Upper lobe of left lung (tissue), 4 donors: ENCODE results near the gene ADAM15.

Experiments used
- CTCF ChIP-seq, 6 experiments: fragments of 450-650 bp in 4 of 6; fragments of 200-600 bp in 2 of 6; sonication (generic) in 2 of 6; IDR thresholded peaks; one replicate each; pipeline ENCODE4 v1.5.1; 2016 to 2019; ENCODE audit warnings: antibody characterized with exemption in 6 of 6
- EP300 ChIP-seq, 4 donors: sonication (generic); formaldehyde crosslinking; IDR thresholded peaks; one replicate each; pipeline ENCODE4 v1.5.1; 2017; ENCODE audit warnings: antibody characterized with exemption in 4 of 4, control low read depth in 2 of 4
- POLR2A ChIP-seq, 4 donors: fragments of 450-650 bp; IDR thresholded peaks; one replicate each; pipeline ENCODE4 v1.5.1; 2016 to 2017; ENCODE audit warnings: antibody characterized with exemption in 4 of 4, mild to moderate bottlenecking in 2 of 4
- POLR2AphosphoS5 ChIP-seq, 2 donors: sonication (generic); formaldehyde crosslinking; IDR thresholded peaks; one replicate each; pipeline ENCODE4 v1.5.1; 2017; ENCODE audit warnings: antibody characterized with exemption in 2 of 2

DNA sequence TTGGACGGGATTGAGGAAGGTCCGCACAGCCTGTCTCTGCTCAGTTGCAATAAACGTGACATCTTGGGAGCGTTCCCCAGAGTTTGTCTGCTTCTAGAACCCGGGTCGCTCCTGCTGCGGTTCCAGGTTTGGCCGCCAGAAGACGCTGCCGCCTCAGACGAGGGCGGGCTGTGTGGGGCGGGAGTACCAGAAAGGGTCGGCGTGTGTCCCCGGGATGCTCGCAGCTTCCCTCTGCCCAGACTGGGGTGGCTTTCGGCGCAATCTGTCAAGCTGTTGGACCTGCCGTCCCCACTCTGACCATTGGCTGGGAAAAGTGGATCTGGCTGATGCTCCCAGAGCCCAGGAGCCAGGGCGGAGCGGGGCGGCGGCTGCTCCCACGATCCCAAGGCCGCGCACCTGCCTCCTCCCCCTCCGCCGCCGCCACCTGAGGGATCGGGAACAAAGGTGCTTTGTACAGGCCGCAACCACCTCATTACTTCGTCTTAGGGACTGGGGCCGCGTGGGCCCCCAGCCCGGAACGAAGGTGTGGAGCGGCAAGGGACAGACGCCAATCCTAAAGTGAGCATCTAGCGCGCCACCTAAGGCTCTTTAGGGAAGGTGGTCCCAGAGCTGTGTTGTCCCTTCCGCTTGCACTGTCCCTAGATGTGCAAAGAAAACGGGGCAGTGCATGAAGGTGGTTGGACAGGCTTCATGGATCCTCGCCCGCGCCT is 11.7 kb downstream of the ADAM15 start:
- TF ChIP-seq CTCF (IDR thresholded peaks at IDR 0.05), result peak; percentile 52 to 78 (median 72)
- TF ChIP-seq EP300 (IDR thresholded peaks at IDR 0.05), result no peak
- TF ChIP-seq POLR2A (IDR thresholded peaks at IDR 0.05), result no peak
- no peak for TF ChIP-seq POLR2AphosphoS5 (IDR thresholded peaks at IDR 0.05)
